ENCODE results near the gene ABCF1. TPM values are rescaled to one million over a fixed set of nuclear protein-coding genes. Genes with fewer than 3 reads are reported as not detected.
A peak's percentile ranks its signal among the peaks of the same experiment; 100 is the strongest.
"Not testable (repeated sequence)": the region's sequence is repeated elsewhere in the genome, so short reads cannot be mapped to it uniquely, and the experiment has no call there.

The ABCF1 gene
- 30.9 and 37.6 TPM in 2 replicates for total RNA-seq

GRCh38 chr6:30571075-30571761 lies at the start of gene ABCF1:
Gene ABCF1, plus strand, starts transcription at chr6:30571442. Its CDS starts 46 bp downstream, at chr6:30571488.
- peak within 1 kb of the TSS; percentile 94 for H3K4me3 ChIP-seq (ENCODE audit: low read depth, low read length)
- DNase-seq (ENCODE audit: low read depth), result peak; percentile 98
- TF ChIP-seq, protein P1, sequence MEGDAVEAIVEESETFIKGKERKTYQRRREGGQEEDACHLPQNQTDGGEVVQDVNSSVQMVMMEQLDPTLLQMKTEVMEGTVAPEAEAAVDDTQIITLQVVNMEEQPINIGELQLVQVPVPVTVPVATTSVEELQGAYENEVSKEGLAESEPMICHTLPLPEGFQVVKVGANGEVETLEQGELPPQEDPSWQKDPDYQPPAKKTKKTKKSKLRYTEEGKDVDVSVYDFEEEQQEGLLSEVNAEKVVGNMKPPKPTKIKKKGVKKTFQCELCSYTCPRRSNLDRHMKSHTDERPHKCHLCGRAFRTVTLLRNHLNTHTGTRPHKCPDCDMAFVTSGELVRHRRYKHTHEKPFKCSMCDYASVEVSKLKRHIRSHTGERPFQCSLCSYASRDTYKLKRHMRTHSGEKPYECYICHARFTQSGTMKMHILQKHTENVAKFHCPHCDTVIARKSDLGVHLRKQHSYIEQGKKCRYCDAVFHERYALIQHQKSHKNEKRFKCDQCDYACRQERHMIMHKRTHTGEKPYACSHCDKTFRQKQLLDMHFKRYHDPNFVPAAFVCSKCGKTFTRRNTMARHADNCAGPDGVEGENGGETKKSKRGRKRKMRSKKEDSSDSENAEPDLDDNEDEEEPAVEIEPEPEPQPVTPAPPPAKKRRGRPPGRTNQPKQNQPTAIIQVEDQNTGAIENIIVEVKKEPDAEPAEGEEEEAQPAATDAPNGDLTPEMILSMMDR (IDR thresholded peaks at IDR 0.05; ENCODE audit: insufficient read depth, low read depth, low read length), result no peak

- not testable (repeated sequence) for DNase-seq (ENCODE audit: low read depth)
These were observed 49.3 kb upstream of the ABCF1 start for GRCh38 chr6:30521952-30522351.

DNA sequence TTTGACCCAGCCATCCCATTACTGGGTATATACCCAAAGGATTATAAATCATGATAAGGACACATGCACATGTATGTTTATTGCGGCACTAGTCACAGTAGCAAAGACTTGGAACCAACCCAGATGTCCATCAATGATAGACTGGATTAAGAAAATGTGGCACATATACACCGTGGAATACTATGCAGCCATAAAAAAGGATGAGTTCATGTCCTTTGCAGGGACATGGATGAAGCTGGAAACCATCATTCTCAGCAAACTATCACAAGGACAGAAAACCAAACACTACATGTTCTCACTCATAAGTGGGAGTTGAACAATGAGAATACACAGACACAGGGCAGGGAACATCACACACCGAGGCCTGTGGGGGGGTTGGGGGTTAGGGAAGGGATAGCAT lies 44.8 kb upstream of the ABCF1 start:
- DNase-seq (ENCODE audit: low read depth); H3K4me3 ChIP-seq (ENCODE audit: low read depth, low read length): not testable (repeated sequence)

More at GRCh38 chr6:30521952-30522351, 49.3 kb upstream of the ABCF1 start:
- H3K4me3 ChIP-seq (ENCODE audit: low read depth, low read length), result not testable (repeated sequence)

DNA sequence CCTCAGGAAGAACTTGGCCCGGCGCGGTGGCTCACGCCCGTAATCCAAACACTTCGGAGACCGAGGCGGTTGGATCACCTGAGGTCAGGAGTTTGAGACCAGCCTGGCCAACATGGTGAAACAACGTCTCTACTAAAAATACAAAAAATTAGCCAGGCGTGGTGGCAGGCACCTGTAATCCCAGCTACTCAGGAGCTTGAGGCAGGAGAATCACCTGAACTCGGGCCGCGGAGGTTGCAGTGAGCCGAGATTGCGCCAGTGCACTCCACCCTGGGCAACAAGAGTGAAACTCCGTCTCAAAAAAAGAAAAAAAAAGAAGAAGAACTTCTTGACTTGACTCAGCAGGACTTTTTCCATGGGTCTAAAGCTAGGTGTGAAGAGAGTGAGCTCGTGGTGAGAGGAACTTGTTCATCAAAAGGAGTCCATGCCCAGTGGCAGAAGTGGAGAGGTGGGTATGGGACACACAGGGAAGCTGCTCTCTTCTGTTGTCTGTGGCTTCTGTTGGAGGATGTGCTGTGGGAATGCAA lies 41.8 kb upstream of the ABCF1 start:
- H3K4me3 ChIP-seq (ENCODE audit: low read depth, low read length); DNase-seq (ENCODE audit: low read depth): not testable (repeated sequence)

DNA sequence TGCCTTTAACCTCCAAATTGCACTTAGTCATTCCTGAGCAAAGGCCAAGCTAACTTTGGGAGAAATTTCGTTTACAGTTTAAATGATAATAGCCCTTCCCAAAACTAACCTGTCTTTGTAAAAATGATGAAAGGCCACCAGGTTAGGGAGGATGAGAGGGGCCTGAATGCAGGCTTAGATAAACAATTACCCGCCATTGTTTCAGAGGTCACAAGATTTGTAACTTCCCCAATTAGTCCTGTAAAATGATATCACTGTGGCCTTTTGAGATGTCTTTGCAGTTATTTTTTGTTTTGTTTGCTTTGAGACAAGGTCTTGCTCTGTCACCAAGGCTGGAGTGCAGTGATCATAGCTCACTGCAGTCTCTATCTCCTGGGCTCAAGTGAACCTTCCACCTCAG lies 41.2 kb upstream of the ABCF1 start:
- DNase-seq (ENCODE audit: low read depth), result no peak
- TF ChIP-seq, protein P1 (IDR thresholded peaks at IDR 0.05; ENCODE audit: insufficient read depth, low read depth, low read length), result no peak
- no peak overlapping the region for H3K4me3 ChIP-seq (ENCODE audit: low read depth, low read length)

DNA sequence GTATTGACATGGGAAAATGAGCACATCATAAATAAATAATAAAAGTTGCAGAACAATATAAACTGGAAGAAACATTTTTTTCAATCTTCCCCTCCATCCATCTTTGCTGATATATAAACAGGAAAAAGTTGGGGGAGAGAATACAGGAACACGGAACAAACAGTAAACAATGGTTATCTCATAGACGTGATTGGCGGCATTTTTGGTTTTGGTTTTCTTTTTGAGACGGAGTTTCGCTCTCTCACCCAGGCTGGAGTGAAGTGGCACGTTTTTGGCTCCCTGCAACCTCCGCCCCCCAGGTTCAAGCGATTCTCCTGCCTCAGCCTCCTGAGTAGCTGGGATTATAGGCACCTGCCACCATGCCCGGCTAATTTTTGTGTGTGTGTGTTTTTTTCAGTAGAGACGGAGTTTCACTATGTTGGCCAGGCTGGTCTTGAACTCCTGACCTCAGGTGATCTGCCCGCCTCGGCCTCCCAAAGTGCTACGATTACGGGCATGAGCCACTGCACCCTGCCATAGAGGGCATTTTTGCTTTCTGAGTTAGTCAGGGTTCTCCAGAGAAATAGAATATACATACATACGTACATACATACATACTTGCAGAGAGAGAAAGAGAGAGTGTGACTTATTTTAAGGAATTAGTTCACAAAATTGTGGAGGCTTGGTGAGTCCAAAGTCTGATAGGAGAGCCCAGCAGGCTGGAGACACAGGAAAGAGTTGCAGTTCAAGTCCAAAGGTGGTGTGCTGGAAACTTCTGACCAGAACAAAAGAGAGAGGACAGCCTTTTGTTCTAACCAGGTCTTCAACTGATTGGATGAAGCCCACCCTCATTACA lies 37.6 kb upstream of the ABCF1 start:
- no peak overlapping the region for H3K4me3 ChIP-seq (ENCODE audit: low read depth, low read length)
- TF ChIP-seq, protein P1 (IDR thresholded peaks at IDR 0.05; ENCODE audit: insufficient read depth, low read depth, low read length), result no peak
- DNase-seq (ENCODE audit: low read depth), result no peak

DNA sequence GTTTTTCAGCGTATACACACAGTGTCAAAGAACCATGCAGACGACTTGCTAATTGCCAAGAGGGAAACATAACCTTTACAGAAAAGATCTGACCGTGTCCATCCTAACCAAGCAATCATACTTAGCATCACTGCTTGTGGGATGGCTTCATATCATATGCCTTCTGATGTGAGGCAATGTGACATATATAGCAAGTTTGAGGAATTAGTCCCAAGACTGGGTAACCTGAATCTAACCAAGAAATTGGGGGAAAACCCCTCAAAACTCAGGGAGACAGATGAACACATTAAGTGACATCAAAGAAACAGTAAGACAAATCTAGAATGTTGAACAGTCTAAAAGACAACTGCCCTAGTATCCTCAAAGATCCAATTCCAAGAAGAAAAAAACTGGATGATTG lies 33.3 kb upstream of the ABCF1 start:
- TF ChIP-seq, protein P1 (IDR thresholded peaks at IDR 0.05; ENCODE audit: insufficient read depth, low read depth, low read length), result no peak
- no peak overlapping the region for H3K4me3 ChIP-seq (ENCODE audit: low read depth, low read length)
- no peak for DNase-seq (ENCODE audit: low read depth)

- peak overlapping the region; percentile 33 for H3K4me3 ChIP-seq (ENCODE audit: low read depth, low read length)
- DNase-seq (ENCODE audit: low read depth), result peak; percentile 90
- TF ChIP-seq, protein P1 (IDR thresholded peaks at IDR 0.05; ENCODE audit: insufficient read depth, low read depth, low read length), result peak; percentile 99
These were observed 29.5 kb upstream of the ABCF1 start for GRCh38 chr6:30541515-30542403.
